ENCODE measurements around the gene PEAK3.

Gene PEAK3

DNA sequence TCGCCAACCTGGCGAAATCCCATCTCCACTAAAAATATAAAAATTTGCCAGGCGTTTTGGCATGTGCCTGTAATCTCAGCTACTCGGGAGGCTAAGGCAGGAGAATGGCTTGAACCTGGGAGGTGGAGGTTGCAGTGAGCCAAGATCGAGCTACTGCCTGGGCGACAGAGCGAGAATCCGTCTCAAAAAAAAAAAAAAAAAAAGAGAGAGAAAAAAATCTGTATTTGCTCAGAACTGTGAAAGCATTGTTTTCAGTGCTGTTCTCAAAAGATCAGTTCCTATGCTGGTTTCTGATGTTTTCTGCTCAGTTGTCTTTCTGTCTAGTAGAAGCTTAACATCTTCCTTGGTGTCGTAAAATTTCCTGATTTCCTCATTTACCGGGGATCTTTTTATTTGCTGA is 42.8 kb downstream of the PEAK3 start:
- DNase-seq (ENCODE audit: low spot score) = no peak
- FAIRE-seq = no peak

DNA sequence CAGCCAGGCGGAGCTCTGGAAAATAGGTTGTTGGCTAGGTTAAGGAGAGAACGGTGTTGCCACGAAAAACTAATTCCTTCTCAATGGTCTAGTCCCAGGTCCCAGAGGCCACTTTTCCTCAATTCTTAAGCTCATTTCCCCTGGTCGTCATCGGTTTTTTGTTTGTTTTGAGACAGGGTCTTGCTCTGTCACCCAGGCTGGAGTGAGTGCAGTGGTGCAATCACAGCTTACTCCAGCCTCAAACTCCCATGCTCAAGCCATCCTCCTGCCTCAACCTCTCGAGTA is 44.2 kb downstream of the PEAK3 start:
- FAIRE-seq = no peak
- DNase-seq (ENCODE audit: low spot score) = no peak

DNA sequence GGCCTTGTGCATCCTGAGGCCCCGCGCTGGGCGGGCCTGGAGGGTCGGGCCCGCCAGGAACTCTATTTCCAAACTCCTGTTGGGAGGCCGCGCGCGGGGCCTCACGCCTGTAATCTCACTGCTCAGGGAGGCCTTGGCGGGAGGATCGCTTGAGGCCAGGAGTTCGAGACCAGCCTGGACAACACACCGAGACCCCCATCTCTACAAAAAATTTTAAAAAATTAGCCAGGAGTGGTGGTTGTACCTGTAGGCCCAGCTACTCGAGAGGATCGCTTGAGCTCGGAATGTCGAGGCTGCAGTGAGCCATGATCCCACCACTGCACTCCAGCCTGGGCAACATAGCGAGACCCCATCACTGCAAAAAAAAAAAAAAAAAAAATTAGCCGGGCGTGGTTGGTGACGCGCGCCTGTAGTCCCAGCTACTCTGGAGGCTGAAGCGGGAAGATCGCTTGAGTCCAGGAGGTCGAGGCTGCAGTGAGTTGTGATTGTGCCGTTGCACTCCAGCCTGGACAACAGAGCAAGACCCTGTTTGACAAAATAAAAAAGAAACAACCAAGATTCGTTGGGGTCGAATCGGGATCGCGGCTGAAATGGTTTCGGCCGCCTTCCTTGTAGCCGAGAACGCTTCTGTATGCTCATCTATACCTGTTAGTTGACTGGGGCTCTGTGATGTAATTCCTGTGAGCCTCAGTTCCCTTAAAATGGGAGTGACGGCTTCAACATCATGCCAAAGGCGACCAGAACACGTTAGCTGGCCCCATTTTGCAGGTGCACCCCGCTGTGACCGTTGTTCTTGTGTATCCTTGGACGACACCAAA is 44.7 kb downstream of the PEAK3 start:
- DNase-seq (ENCODE audit: low spot score) (no peak), FAIRE-seq (no peak)

DNA sequence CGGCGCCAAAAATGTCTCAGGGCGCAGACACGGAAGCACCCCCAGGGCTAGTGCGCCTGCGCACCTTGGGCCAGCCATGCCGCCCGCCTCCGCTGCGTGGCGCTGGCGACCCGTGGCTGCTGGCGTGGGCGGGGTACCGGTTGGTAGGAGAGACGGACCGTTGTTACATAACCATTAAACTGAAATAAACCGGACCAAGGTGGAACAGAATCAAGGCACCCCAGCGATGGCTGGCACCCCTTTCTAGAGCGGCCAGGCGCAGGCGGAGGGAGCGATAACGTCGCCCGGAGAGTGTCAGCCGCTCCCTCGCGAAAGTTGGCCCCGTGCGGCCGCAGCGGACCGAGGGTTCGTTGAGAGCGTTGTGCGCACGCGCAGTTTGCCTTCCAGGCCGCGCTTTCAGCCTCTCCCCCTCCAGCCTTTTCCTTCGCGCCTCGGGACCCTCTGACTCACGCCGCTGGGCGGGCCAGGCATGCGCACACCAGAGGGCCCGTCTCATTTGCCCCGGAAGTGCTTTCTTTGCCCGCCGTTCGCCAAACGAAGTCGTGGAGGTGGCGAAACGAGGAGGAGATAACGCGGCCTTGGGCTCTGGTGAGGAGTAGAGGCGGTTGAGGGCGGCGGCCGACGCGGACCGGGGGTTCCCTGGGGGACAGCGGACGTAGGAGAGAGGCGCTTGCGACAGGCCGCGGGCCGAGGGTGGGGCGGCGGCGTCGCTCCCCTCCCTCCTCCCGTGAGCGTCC is 45.5 kb downstream of the PEAK3 start, which contains the start of the genes PLEKHJ1 and SF3A2:
PLEKHJ1 (minus strand) TSS at position 16 of the 737 bp plus-strand sequence. CDS start 81 bp downstream, outside the sequence.
SF3A2 (plus strand) TSS at position 511 of the 737 bp plus-strand sequence. CDS start 6,595 bp downstream, outside the sequence.
- DNase-seq (ENCODE audit: low spot score) (peak; percentile 97), FAIRE-seq (peak; percentile 92)

DNA sequence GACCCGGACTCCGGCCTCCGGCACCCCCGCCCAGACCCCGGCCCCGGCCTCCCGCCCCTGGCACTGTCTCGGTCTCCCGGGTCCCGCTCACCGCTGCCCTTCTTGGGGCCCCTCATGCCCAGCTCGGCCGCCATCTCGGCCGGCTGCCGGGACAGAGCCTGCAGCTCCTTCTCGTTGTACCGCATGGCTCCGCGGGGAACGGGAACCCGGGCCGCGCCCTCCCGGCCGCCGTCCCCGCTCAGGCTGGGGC is 46.0 kb downstream of the PEAK3 start:
- no peak for FAIRE-seq
- DNase-seq (ENCODE audit: low spot score) = no peak

DNA sequence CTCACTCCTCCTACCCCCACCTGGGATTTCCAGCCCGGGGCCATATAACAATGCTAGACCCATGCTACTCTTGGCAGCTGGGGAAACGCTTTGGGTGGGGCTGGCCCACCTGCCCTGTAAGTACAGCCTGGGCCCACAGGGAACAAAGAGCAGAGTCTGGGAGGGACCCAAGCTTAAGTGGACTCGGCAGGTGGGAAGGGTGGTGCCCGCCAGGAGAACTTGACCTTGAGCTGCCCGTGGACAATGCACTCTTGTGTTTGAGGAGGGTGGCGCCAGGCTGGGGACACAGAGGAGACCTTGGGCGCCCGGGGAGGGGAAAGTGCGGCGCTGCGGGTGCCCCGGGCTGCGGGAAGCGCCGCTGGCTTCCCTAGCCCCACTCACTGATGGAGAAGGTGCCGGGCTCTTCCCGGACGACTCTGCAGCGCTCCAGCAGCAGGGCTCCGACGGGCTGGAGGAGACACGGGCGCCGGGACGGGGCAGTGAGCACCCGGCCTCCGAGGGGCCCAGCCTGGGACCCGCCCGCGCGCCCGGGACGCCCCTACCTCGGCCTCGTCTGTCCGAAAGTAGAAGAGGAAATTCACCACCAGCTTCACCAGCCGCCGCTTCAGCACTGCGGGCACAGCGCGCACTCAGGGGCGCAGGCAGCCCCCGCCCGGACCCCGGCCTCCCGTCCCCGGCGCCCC is 46.5 kb downstream of the PEAK3 start:
- FAIRE-seq = no peak

DNA sequence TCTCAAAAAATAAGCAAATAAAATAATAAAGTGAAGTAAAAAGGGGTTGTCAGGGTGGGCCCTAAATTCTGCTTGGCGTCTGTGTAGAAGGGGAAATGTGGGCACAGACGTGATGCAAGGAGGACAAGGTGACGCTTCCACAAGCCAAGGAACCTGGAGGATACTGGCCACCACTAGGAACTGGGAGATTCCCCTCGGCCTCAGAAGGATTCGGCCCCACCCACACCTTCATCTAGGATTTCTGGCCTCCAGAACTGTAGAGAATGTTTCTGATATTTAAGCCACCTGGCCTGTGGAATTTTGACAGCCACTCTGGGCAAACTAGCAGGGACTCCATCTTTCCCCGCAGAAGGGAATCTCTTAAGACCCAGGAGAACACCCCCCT is 47.0 kb downstream of the PEAK3 start:
- FAIRE-seq = no peak

More for the DNA sequence above, 46.5 kb downstream of the PEAK3 start:
- DNase-seq (ENCODE audit: low spot score) = no peak

DNA sequence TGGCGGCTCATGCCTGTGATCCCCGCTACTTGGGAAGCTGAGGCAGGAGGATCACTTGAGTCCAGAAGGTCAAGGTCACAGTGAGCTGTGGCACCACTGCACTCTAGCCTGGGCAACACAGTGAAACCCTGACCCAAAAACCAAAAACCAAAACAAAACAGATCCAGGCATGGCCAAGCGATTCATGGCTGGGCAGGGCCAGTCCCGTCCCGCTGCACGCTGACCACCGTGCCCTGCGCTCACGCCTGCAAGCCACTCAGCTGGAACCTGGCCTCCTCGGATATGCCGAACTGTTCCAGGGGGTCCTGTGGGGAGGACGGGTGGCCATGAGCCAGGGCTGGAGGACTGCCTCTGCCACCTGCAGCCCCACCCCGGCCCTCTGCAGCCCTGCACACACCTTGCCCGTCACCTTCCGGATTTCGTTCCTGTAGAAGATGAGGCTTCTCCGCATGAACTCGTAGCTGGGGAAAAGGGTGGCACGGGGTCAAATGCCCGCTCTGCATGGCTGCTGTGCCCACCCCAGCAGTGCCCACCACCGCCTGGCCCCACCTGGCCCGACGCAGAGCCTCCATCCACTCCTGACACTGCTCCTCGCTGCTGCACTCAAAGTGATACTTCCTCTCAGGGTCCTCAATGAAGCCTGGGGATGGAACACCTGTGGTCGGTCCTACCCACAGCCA is 48.2 kb downstream of the PEAK3 start:
- no peak for FAIRE-seq

More for the DNA sequence above, 47.0 kb downstream of the PEAK3 start:
- no peak for DNase-seq (ENCODE audit: low spot score)

DNA sequence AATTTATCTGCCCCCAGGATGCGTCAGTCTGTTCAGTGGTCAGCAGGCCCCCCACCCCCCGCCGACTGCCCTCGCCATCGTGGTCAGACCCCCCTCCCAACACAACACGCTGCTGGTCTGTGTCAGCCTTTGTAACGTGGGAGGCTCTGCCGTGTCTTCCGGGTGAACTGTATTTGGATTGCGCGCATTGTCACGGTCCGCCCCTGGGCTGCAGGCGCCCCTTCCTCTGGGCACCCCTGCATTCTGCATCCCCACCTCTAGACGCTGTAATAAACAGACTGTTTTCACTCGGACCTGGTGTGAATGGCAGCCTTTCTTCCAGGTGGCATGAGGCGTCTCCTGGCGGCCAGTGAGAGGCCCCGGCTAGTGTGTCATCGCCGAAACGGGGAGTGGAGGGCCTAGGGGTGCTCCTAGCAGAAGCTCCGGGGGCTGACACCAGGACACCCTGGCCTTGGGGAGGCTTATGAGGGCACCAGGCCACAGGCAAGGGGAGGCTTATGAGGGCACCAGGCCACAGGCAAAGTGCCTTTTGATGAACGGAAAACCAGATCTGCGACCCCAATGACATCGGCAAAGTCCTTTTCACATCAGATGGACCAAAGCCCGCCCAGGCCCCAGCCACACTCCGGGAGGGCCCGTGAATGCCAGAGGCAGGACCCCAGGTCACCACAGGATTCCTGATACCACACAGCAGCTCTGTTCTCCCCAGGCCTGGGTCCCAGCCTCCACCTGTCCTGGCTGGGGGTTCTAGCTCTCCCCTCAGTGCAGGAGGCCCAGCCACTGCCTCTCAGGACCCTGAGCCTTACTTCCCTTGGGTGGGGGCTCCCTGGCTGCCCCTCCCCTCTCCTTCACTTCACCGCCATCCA is 49.5 kb downstream of the PEAK3 start:
- DNase-seq (ENCODE audit: low spot score) (no peak), FAIRE-seq (no peak)

More for the DNA sequence above, 48.2 kb downstream of the PEAK3 start:
- DNase-seq (ENCODE audit: low spot score) = no peak

DNA sequence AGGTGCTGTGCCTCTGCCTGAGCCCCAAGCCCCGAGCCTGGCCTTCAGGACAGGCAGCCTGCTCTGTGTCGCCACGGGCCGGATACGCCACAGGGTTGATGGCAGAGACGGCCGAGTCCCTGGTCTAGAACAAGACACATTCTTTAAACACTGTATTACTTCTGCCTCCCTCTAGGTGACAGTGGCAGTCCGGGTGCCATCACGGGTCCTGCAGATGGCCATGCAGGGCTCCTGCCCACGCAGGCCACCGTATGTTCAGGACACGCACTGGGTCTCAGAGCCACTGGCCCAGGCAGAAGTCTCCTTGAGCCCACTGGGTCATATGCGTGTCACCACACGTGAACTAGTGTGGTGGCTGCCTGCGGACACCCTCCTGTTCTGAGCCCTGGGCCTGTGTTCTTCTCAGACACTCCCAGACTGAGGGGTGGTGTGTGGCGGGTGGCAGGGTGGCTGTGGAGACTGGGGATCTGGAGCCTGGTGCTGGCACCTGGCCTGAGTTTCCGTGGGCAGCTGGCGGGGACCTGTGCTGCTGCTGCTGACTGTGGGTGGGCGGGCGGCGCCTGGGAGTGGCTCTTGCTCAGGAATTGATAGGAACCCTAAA is 50.3 kb downstream of the PEAK3 start:
- peak; percentile 16 for DNase-seq (ENCODE audit: low spot score)

DNA sequence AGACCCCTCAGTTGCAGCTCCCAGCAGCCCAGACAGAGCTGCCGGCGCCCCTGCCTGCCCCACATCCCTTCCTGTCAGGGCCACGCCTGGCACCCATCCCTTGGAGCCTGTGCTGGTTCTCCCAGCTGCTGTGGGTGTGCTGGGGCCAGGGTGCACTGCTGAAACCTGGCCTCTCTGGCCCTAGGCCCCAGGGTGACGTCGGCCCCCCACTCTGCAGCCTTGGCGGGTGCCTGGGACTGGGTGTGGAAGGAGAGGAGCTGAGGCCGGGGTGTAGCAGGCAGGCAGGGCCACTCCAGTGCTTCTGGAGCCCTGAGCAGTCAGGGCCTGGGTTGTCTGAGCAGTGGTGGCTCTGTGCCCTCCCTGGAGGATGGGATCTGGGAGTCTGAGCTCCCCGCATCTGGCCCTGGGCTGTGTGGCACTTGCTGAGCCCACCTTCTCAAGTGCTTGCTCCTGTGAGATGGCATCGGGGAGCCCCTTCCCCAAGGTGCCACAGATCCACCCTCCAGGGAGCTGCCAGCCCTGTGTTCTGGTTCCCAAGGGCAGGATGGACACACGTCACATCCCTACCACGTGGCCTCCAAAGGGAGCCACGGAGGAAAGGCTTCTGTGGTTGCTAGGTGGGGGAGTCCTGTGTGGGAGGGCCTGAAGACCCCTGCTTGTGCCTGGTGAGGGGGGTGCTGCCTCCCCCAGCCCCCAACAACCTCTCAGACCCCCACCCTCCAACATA is 51.0 kb downstream of the PEAK3 start:
- no peak for DNase-seq (ENCODE audit: low spot score)
- FAIRE-seq = no peak

More for the DNA sequence above, 50.3 kb downstream of the PEAK3 start:
- peak; percentile 35 for FAIRE-seq

DNA sequence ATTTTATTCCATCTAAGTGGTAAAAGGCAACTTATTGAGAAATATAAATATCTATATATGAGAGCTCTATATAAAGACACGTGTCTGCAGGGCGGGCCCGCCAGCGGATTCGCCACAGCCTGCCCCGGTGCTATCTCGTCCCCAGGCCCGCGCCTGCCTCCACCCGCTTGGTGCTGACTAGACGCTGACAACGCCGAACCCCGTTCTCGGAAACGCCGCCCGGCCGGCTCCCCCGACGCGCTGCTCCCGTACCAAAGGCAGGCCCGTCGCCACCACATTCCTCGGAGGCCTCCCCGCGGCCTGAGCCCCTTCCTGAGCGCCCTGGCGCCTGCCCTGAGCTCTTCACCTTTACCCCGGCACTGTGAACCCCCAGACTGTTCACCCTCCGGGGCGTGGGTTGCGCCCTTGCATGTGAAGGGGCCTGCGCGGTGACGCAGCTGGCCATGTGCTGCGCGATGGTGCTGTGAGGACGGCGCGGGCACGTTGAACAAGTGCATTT is 51.9 kb downstream of the PEAK3 start:
- FAIRE-seq (no peak), DNase-seq (ENCODE audit: low spot score) (no peak)

DNA sequence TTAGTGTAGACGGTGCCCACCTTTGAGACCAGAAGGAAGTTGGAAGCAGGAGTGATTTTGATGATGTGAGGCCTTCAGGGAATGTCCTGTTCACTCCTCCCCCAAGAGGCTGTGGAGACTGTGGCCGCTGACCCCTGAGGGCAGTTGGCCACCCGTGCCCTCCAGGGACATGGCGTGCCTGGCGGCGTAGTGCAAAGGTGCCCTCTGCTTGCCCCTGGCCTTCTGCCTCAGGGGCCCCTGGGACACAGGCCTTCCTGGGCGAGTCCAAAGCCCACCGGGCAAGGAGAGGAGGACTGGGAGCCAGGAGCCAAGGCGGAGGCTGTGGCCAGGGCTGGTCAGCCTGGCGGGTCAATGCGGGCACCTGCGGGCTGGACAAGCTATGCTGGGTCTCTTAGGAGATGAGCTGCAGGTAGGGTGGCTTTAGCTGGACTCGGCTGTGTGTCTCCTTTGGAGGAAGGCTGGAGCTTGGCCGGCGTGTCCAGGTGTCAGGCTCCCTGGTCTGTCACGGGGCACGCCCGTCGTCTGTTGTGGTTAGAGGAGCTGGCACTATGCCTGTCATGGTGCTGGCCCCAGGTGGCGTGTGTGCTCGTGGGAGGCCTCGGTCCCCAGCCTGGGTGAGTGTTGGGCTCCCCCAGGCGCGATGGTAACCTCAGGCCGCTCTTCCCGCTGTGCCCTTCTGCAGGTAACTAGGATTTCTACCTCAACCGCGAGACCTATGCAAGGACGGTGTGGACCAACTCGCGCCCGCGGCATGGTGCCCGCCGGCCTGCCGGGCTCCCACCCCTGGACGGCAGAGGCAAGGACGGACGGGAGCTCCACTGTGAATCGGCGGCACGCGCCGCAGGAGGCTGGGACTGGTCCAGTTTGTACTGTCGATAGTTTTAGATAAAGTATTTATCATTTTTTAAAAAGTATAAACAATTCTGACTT is 52.6 kb downstream of the PEAK3 start:
- DNase-seq (ENCODE audit: low spot score) (no peak), FAIRE-seq (no peak)

DNA sequence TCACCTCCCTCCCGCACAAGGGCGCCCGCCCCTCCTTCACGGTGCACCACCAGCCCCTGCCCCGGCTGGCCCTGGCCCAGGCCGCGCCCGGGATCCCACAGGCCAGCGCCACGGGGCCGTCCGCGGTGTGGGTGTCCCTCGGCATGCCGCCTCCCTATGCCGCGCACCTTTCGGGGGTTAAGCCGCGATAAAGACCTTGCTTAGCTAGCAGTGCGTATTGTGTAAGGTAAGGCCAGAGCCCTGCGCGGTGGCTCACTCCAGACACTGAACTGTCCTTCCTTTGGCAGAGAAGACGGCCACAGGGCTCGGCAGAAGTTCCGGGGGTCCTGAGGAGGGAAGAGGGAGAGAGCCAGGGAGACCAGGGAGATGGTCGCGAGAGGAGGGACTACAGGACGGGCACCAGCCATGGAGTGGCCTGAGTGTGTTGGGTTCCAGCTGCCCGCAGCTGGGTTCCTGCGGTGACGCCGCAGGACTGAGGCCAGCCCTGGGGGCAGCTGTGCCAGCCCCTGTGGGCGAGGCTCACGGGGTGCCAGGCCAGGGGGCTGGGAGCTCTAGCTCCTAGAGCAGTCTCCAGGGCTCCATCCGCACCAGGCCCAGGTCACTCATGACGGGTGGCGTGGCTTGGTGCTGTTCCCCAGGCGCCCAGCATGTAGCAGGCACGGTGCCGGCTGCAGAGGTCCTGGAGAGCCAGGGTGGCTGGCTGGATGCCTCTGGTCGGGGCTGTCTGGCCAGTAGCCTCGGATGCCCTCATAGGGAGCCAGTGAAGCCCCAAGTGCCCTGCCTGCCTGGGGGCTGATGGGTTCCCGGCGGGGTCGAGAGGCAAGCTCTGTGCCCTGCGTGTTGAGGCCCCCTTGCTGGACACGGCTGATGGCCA is 53.6 kb downstream of the PEAK3 start:
- no peak for DNase-seq (ENCODE audit: low spot score)
- no peak for FAIRE-seq

DNA sequence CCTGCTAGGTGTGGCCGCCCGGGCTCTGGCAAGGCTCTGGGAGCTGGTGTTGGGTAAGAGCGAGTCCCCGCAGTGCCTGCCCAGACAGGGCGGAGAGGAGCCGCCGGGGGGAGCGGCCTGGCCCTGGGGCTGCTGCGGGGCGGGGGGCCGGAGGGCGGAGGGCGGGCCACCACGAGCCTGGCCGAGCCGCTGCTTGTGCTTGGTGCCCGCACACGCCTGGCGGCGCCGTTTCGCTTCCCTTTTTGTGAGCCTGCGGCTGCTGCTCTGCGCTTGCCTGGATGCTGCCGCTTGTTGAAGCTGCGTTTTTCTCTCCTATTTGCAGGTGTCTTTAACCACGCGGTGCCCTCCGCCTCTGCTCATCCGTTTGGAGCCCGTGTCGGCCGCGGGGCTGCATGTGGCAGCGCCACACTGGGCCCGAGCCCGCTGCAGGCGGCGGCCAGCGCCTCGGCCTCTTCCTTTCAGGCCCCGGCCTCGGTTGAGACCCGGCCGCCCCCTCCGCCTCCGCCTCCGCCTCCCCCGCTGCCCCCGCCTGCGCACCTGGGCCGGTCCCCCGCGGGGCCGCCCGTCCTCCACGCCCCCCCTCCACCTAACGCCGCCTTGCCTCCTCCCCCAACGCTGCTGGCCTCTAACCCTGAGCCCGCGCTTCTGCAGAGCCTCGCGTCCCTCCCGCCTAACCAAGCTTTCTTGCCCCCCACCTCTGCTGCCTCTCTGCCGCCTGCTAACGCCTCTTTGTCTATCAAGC is 54.4 kb downstream of the PEAK3 start:
- FAIRE-seq = no peak
- no peak for DNase-seq (ENCODE audit: low spot score)

DNA sequence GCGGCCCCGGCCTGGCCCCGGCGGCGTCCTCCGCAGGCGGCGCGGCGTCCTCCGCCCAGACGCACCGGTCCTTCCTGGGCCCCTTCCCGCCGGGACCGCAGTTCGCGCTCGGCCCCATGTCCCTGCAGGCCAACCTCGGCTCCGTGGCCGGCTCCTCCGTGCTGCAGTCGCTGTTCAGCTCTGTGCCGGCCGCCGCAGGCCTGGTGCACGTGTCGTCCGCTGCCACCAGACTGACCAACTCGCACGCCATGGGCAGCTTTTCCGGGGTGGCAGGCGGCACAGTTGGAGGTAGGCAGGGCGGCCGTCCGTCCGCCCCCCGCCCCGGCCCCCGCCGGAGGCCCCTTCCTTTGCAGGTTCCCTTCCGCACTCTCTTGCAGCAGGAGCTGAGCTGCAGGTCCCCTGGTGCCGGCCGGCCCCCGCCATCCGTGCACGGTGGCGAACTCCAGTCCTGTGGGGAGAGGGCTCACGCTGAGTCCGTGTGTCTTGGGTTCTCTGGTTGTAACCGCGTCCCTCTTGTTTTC is 55.1 kb downstream of the PEAK3 start:
- FAIRE-seq (no peak), DNase-seq (ENCODE audit: low spot score) (no peak)

All from urothelium cell line (cell line).